Activated T-cell treated with anti-CD3 and anti-CD28 coated beads, Interleukin-2, amount 50 U/mL, for 24 hours (primary cell): ENCODE results near the gene GTPBP1.

Source experiments
- DNase-seq: peaks from one replicate; pipeline ENCODE4 v3.0.0-alpha.2; 2020
- H3K27ac Mint-ChIP-seq: 2 replicates; pipeline ENCODE4 v1.8.0; 2020; ENCODE audit warnings: mild to moderate bottlenecking, mixed read lengths
- H3K27me3 Mint-ChIP-seq: 2 replicates; pipeline ENCODE4 v1.8.0; 2020; ENCODE audit warnings: mixed read lengths
- H3K36me3 Mint-ChIP-seq: 2 replicates; pipeline ENCODE4 v1.8.0; 2020; ENCODE audit warnings: low read depth, mixed read lengths
- H3K4me1 Mint-ChIP-seq: 2 replicates; pipeline ENCODE4 v1.8.0; 2020; ENCODE audit warnings: low read depth, mixed read lengths
- H3K4me3 Mint-ChIP-seq: 2 replicates; pipeline ENCODE4 v1.8.0; 2020; ENCODE audit warnings: mild to moderate bottlenecking, moderate library complexity, mixed read lengths
- H3K9me3 Mint-ChIP-seq: 2 replicates; pipeline ENCODE4 v1.8.0; 2020; ENCODE audit warnings: mixed read lengths

Gene GTPBP1

GRCh38 chr22:38751066-38751421 is 45.3 kb downstream of the GTPBP1 start:
- H3K27me3 Mint-ChIP-seq: no peaks in the 10 kb centered on the region
- peaks cover 57% of the 10 kb centered on the region for H3K4me1 Mint-ChIP-seq
- peaks cover 86% of the 10 kb centered on the region for H3K36me3 Mint-ChIP-seq
- H3K9me3 Mint-ChIP-seq: no peaks in the 10 kb centered on the region
- peak overlapping the region; percentile 99 for H3K27ac Mint-ChIP-seq
- peak overlapping the region; percentile 88 for H3K4me3 Mint-ChIP-seq
- DNase-seq: no peak

GRCh38 chr22:38751422-38752346 is 45.9 kb downstream of the GTPBP1 start:
- Mint-ChIP-seq H3K4me3 (peak overlapping the region; percentile 88), H3K27me3 (no peaks in the 10 kb centered on the region), H3K36me3 (peaks cover 83% of the 10 kb centered on the region), H3K4me1 (peaks cover 60% of the 10 kb centered on the region), H3K9me3 (no peaks in the 10 kb centered on the region), H3K27ac (peak overlapping the region; percentile 99)
- peak; percentile 76 for DNase-seq

- Mint-ChIP-seq H3K4me3 (peak overlapping the region; percentile 88), H3K4me1 (peaks cover 77% of the 10 kb centered on the region), H3K36me3 (peaks cover 60% of the 10 kb centered on the region), H3K27me3 (no peaks in the 10 kb centered on the region), H3K27ac (peak overlapping the region; percentile 99), H3K9me3 (no peaks in the 10 kb centered on the region)
- DNase-seq: peak; percentile 50
Measured at GRCh38 chr22:38753948-38754750, 48.4 kb downstream of the GTPBP1 start.

- H3K4me1 Mint-ChIP-seq: peaks cover 73% of the 10 kb centered on the region
- H3K4me3 Mint-ChIP-seq: peak overlapping the region; percentile 88
- H3K9me3 Mint-ChIP-seq: no peaks in the 10 kb centered on the region
- H3K27me3 Mint-ChIP-seq: no peaks in the 10 kb centered on the region
- peaks cover 54% of the 10 kb centered on the region for H3K36me3 Mint-ChIP-seq
- DNase-seq: no peak
- H3K27ac Mint-ChIP-seq: peak overlapping the region; percentile 99
Measured at GRCh38 chr22:38754751-38755154, 49.0 kb downstream of the GTPBP1 start.

GRCh38 chr22:38755155-38755910 is 49.6 kb downstream of the GTPBP1 start:
- peaks cover 48% of the 10 kb centered on the region for H3K36me3 Mint-ChIP-seq
- H3K27me3 Mint-ChIP-seq: no peaks in the 10 kb centered on the region

GRCh38 chr22:38755911-38756532 is 50.3 kb downstream of the GTPBP1 start, which contains the start of gene SUN2:
Gene SUN2, minus strand, starts transcription at chr22:38755998. Its CDS starts 3,370 bp downstream, at chr22:38752628.
- peak; percentile 95 for DNase-seq
- Mint-ChIP-seq H3K36me3 (peaks cover 42% of the 10 kb centered on the region), H3K9me3 (no peaks in the 10 kb centered on the region), H3K27ac (peak within 1 kb of the TSS; percentile 99), H3K27me3 (no peaks in the 10 kb centered on the region), H3K4me3 (peak within 1 kb of the TSS; percentile 88), H3K4me1 (peaks cover 62% of the 10 kb centered on the region)

More at GRCh38 chr22:38755155-38755910, 49.6 kb downstream of the GTPBP1 start:
- Mint-ChIP-seq H3K4me1 (peaks cover 68% of the 10 kb centered on the region), H3K9me3 (no peaks in the 10 kb centered on the region), H3K4me3 (peak overlapping the region; percentile 88), H3K27ac (peak overlapping the region; percentile 99)
- peak; percentile 73 for DNase-seq

- Mint-ChIP-seq H3K9me3 (no peaks in the 10 kb centered on the region), H3K27me3 (no peaks in the 10 kb centered on the region), H3K4me3 (peak overlapping the region; percentile 88), H3K27ac (peak overlapping the region; percentile 95), H3K4me1 (peaks cover 54% of the 10 kb centered on the region), H3K36me3 (peaks cover 33% of the 10 kb centered on the region)
- peak; percentile 55 for DNase-seq
Measured at GRCh38 chr22:38756711-38757463, 51.1 kb downstream of the GTPBP1 start.

GRCh38 chr22:38757464-38757757 is 51.7 kb downstream of the GTPBP1 start:
- Mint-ChIP-seq H3K9me3 (no peaks in the 10 kb centered on the region), H3K27ac (peak overlapping the region; percentile 53), H3K36me3 (peaks cover 28% of the 10 kb centered on the region), H3K4me1 (peaks cover 48% of the 10 kb centered on the region), H3K4me3 (peak overlapping the region; percentile 88), H3K27me3 (no peaks in the 10 kb centered on the region)
- no peak for DNase-seq

GRCh38 chr22:38758276-38758945 is 52.7 kb downstream of the GTPBP1 start:
- peaks cover 40% of the 10 kb centered on the region for H3K4me1 Mint-ChIP-seq
- peak overlapping the region; percentile 76 for H3K27ac Mint-ChIP-seq
- no peaks in the 10 kb centered on the region for H3K27me3 Mint-ChIP-seq
- H3K36me3 Mint-ChIP-seq: peaks cover 20% of the 10 kb centered on the region
- no peaks in the 10 kb centered on the region for H3K9me3 Mint-ChIP-seq
- peak; percentile 77 for DNase-seq
- peak overlapping the region; percentile 55 for H3K4me3 Mint-ChIP-seq

- Mint-ChIP-seq H3K27ac (peak overlapping the region; percentile 76), H3K27me3 (no peaks in the 10 kb centered on the region), H3K9me3 (no peaks in the 10 kb centered on the region), H3K4me3 (no peak overlapping the region), H3K4me1 (peaks cover 34% of the 10 kb centered on the region), H3K36me3 (peaks cover 14% of the 10 kb centered on the region)
- no peak for DNase-seq
Measured at GRCh38 chr22:38759005-38759404, 53.3 kb downstream of the GTPBP1 start.

- H3K27me3 Mint-ChIP-seq: no peaks in the 10 kb centered on the region
- no peak overlapping the region for H3K4me3 Mint-ChIP-seq
- no peaks in the 10 kb centered on the region for H3K9me3 Mint-ChIP-seq
Measured at GRCh38 chr22:38760477-38761201, 54.9 kb downstream of the GTPBP1 start.

GRCh38 chr22:38761202-38762162 is 55.7 kb downstream of the GTPBP1 start:
- Mint-ChIP-seq H3K36me3 (peaks cover 1% of the 10 kb centered on the region), H3K27ac (no peak overlapping the region), H3K27me3 (no peaks in the 10 kb centered on the region), H3K4me3 (no peak overlapping the region), H3K4me1 (peaks cover 31% of the 10 kb centered on the region), H3K9me3 (no peaks in the 10 kb centered on the region)
- no peak for DNase-seq

More at GRCh38 chr22:38760477-38761201, 54.9 kb downstream of the GTPBP1 start:
- no peak for DNase-seq
- H3K4me1 Mint-ChIP-seq: peaks cover 28% of the 10 kb centered on the region
- H3K27ac Mint-ChIP-seq: no peak overlapping the region
- H3K36me3 Mint-ChIP-seq: peaks cover 3% of the 10 kb centered on the region
